ENCODE data around the gene NASP. TPM values are rescaled to one million over a fixed set of nuclear protein-coding genes. Genes with fewer than 3 reads are reported as not detected.

NASP gene
- total and polyA plus RNA-seq, 2 donors (not counting 3 experiments of a cell fraction or from before 2014, with no cell fraction given), result 101 to 149 TPM

GRCh38 chr1:45640293-45640692 lies 56.5 kb downstream of the NASP start:
- Histone ChIP-seq H3K27me3 (ENCODE audit: control insufficient read depth in 2 of 2, insufficient read depth in 2 of 2, low read length in 2 of 2) (no peaks in the 10 kb centered on the region), H4K20me1 (replicated peaks; ENCODE audit: control insufficient read depth, extremely low read depth, insufficient read depth, low read length) (no peaks in the 10 kb centered on the region), H2AFZ (ENCODE audit: low read depth, low read length) (no peak overlapping the region), H3K4me2 (ENCODE audit: insufficient read depth, low read length) (no peak overlapping the region), H3K9me3 (replicated peaks; ENCODE audit: control insufficient read depth, insufficient read depth, low read length) (no peaks in the 10 kb centered on the region), H3K9me1 (replicated peaks; ENCODE audit: control insufficient read depth, extremely low read depth, insufficient read depth, low read length) (no peaks in the 10 kb centered on the region), H3K4me1 (ENCODE audit: control insufficient read depth, extremely low read depth, insufficient read depth, low read length) (no peaks in the 10 kb centered on the region), H3K9ac (replicated peaks; ENCODE audit: extremely low read depth, insufficient read depth, low read length) (no peak overlapping the region), H3K4me3 (replicated peaks in 1 of 3; ENCODE audit: insufficient read depth in 1 of 3, low read depth in 1 of 3, low read length in 3 of 3) (no peak overlapping the region), H3K79me2 (ENCODE audit: control insufficient read depth, insufficient read depth, low read length) (peaks cover 1% of the 10 kb centered on the region), H3K27ac (ENCODE audit: insufficient read depth, low read depth, low read length) (no peak overlapping the region), H3K36me3 (ENCODE audit: control insufficient read depth in 2 of 2, extremely low read depth in 1 of 2, insufficient read depth in 2 of 2, low read length in 2 of 2) (peaks cover 8 to 18% of the 10 kb centered on the region in 2 experiments)
- BruUV-seq (replicated peaks), result no TSS peak
- no peak for TF ChIP-seq POLR2A (IDR thresholded peaks at IDR 0.05; ENCODE audit: low read depth, low read length)
- no peak for TF ChIP-seq FOS (IDR thresholded peaks at IDR 0.05; ENCODE audit: borderline replicate concordance, insufficient read depth, low read length)
- TF ChIP-seq POLR2AphosphoS5 (IDR thresholded peaks at IDR 0.05; ENCODE audit: insufficient read depth, low read depth, low read length), result no peak
- TF ChIP-seq GATA2 (IDR thresholded peaks at IDR 0.05; ENCODE audit: insufficient read depth, insufficient read length, low read depth, low read length), result no peak
- TF ChIP-seq MAX (IDR thresholded peaks at IDR 0.05; ENCODE audit: insufficient read depth, insufficient read length), result no peak
- TF ChIP-seq CTCF (IDR thresholded peaks at IDR 0.05; ENCODE audit: extremely low read depth in 1 of 2, insufficient read depth in 1 of 2, low read depth in 1 of 2, low read length in 2 of 2), result no peak
- TF ChIP-seq EZH2 (IDR thresholded peaks at IDR 0.05; ENCODE audit: borderline replicate concordance, low read depth, low read length, severe bottlenecking), result no peak
- no peak for TF ChIP-seq JUN (IDR thresholded peaks at IDR 0.05; ENCODE audit: borderline replicate concordance, insufficient read depth, insufficient read length, low read depth)
- no peak for TF ChIP-seq MYC (IDR thresholded peaks at IDR 0.05; ENCODE audit: low read depth, low read length)
- DNase-seq (ENCODE audit: low read depth, low spot score), result no peak
- ChIA-PET CTCF (no interaction called here), POLR2A (no interaction called here)
- intact Hi-C loops (cut with micrococcal nuclease), result no loop called here
- dilution Hi-C loops (cut with MboI; ENCODE audit: extremely low pct_ligation_motif_present, low sequenced_read_pairs), result no loop called here
- no peak for FAIRE-seq

All from endothelial cell of umbilical vein (primary cell).